GM19328 (cell line): Measurements from ENCODE around the gene GDPD3.

Source experiments
- ATAC-seq: cut with Tn5 transposase; IDR thresholded peaks from one replicate; pipeline ENCODE4 v1.9.1; 2021; ENCODE audit warnings: mild to moderate bottlenecking, moderate library complexity; ENCODE audit not compliant: unreplicated experiment

The GDPD3 gene, protein sequence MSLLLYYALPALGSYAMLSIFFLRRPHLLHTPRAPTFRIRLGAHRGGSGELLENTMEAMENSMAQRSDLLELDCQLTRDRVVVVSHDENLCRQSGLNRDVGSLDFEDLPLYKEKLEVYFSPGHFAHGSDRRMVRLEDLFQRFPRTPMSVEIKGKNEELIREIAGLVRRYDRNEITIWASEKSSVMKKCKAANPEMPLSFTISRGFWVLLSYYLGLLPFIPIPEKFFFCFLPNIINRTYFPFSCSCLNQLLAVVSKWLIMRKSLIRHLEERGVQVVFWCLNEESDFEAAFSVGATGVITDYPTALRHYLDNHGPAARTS

DNA sequence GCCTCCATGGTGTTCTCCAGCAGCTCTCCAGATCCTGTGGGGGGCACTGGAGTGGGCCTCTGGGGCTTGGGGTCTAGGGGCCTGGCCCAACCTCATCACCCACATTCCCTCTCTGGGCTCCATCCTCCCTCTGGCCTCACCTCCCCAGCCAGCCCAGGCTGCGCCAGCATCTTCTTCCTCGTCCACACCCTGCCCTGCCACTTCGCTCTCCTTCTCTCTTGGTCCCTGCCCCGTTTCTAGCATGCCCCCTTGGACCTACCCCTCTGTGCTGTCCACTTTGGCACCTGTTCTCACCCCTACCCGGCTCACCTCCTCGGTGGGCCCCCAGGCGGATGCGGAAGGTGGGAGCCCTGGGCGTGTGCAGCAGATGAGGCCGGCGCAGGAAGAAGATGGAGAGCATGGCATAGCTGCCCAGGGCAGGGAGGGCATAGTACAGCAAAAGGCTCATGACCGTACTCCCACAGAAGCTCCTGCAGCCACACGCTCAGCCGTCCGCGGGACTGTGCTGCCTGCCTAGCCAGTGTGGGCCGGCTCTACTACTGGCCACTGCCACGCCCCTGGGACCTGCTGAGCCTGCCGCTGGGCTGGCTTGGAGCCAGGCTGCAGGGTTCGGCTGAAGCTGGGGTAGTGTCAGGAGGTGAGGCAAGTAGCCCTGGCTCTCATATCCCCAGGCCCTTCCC is at the start of gene GDPD3:
Gene GDPD3 (minus strand): TSS at position 507 of the 680 bp plus-strand sequence. CDS start 59 bp downstream, at position 448.
- no peak for ATAC-seq

DNA sequence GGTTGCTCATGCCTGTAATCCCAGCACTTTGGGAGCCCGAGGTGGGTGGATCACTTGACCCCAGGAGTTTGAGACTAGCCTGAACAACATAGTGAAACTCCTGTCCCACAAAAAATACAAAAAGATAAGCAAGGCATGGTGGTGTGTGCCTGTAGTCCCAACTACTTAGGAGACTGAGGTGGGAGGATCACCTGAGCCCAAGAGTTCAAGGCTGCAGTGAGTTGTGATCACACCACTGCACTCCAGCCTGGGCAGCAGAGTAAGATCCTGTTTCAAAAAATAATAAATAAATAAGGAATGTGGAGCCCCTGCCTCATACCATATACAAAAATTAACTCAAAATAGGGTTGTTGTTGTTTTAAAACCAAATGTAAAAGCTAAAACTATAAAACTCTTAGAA is 43.9 kb upstream of the GDPD3 start:
- no peak for ATAC-seq

DNA sequence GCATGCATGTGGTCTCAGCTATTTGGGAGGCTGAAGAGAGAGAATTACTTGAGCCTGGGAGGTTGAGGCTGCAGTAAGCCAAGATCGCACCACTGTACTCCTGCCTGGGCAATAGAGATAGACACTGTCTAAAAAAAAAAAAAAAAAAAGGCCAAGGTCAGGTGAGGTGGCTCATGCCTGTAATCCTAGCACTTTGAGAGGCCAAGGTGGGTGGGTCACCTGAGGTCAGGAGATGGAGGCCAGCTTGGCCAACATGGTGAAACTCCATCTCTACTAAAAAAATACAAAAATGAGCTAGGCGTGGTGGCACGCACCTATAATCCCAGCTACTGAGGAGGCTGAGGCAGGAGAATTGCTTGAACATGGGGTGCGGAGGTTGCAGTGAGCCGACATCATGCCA is 41.9 kb upstream of the GDPD3 start:
- ATAC-seq = no peak

DNA sequence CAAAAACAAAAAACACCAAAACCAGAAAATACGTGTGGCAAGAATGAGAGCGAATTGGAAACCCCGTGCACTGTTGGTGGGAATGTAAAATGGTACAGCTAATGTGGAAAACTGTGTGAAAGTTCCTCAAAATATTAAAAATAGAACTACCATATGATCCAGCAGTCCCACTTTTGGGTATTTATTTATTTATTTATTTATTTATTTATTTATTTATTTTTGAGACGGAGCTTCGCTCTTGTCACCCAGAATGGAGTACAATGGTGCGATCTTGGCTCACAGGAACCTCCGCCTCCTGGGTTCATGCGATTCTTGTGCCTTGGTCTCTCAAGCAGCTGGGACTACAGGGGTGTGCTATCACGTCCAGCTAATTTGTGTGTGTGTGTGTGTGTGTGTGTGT is 39.2 kb upstream of the GDPD3 start:
- ATAC-seq = no peak

DNA sequence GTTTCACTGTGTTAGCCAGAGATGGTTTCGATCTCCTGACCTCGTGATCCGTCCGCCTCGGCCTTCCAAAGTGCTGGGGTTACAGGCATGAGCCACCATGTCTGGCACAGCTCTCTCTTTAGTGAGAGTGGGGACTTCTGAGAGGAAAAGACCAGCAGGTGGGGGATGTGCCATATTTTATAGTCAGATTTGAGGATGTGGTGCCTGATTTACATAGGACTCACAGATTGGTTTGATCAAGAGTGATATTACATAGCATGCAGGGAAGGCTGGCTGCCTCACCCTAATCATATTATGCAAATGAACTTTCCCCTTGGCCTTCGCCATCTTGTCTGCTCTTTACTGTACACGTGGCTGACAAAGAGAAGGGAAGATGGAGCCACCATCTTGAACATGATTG is 37.8 kb upstream of the GDPD3 start:
- ATAC-seq = no peak

DNA sequence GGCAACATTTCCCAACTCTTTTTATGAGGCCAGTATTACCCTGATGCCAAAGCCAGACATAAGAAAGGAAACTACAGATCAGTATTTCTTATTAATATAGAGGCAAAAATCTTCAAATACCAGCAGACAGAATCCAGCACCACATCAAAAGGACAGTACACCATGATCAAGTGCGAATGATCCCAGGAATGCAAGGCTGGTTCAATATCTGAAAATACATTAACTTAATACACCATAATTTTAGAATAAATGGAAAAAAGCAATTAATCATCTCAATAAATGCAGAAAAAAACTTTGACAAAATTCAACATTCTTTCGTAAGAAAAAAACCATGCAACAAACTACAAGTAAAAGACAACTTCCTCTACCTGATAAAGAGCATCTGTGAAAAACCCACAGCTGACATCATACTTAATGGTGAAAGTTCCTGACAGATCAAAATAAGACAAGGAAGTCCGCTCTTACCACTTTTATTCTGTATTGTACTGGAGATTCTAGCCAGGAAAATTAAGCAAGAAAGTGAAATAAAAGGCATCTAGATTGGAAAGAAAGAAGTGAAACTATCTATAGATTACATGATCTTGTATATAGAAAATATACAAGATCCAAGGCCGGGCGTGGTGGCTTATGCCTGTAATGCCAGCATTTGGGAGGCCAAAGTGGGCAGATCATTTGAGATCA is 36.1 kb upstream of the GDPD3 start:
- no peak for ATAC-seq

DNA sequence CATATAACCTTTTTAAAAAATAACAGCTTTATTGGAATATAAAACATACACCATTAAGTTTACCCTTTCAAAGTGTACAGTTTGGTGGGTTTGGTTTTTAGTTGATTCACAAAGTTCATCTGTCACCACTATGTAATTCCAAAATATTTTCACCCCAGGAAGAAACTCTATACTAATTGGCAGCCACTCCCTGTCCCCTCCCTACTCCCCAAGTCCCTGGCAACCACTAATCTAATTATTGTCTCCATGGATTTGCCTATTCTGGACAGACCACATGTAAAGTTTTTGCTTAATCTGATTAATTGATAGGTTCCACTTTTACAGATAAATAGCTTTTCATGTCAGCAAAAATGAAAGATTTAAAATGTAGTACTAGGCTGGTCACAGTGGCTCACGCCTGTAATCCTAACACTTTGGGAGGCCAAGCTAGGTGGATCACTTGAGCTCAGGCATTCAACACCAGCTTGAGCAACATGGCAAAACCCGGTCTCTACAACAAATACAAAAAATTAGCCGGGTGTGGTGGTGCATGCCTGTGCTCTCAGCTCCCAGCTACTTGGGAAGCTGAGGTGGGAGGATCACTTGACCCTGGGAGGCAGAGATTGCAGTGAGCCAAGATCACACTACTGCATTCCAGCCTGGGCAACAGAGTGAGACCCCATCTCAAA is 34.6 kb upstream of the GDPD3 start:
- no peak for ATAC-seq

DNA sequence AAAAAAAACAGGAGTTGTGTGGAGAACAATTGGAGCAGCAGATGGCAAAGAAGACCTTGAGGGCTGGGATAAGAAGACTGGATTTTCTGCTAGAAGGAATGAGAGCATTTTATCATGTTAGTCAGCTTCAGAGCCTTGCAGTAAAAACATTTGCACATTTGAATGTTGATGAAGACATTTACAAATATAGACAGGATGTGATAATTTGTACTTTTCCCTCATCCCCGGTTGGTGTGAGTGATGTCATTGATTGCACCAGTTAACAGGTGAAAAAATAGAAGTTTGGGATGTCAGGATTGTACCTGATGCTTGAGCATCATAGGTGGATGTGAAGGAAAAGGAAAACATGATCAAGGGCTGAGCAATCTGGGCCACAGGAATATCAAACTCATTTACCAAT is 32.3 kb upstream of the GDPD3 start:
- no peak for ATAC-seq

DNA sequence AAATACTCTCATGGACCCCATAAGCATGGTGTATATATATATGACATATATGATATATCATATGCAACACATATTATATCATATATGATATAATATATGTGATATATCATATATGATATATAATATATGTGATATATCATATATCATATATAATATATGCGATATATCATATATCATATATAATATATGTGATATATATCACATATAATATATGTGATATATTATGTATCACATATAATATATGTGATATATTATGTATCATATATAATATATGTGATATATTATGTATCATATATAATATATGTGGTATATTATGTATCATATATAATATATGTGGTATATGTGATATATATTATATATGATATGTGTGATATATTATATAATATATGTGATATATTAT is 31.6 kb upstream of the GDPD3 start:
- ATAC-seq = no peak

DNA sequence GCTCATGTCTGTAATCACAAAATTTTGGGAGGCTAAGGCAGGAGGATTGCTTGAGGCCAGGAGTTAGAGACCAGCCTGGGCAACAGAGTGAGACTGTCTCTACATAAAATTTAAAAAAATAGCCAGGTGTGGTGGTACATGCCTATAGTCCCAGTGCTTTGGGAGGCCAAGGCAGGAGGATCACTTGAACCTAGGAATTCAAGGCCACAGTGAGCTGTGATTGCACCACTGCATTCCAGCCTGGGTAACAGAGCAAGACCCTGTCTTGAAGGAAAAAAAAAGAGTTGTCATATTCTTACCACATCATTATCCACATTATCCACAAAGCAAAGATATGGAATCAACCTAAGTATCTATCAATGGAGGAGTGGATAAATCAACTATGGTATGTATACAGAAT is 30.7 kb upstream of the GDPD3 start:
- ATAC-seq = no peak

DNA sequence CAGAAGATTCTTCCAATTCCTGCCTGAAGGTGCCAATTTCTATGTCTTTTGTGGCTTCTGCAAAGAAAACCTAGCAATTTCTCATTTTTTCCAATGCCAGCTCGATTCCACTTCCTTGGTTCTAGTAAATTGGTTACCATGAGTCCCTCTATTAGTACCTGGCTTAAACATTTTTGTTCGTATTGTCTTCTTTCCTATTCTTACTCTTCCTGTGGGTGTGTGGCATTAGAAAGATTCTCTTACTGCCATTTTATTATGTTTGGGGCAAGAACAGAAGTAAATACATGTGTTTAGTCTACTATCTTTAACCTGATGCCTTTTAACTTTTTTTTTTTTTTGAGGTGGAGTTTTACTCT is 30.0 kb upstream of the GDPD3 start:
- no peak for ATAC-seq

DNA sequence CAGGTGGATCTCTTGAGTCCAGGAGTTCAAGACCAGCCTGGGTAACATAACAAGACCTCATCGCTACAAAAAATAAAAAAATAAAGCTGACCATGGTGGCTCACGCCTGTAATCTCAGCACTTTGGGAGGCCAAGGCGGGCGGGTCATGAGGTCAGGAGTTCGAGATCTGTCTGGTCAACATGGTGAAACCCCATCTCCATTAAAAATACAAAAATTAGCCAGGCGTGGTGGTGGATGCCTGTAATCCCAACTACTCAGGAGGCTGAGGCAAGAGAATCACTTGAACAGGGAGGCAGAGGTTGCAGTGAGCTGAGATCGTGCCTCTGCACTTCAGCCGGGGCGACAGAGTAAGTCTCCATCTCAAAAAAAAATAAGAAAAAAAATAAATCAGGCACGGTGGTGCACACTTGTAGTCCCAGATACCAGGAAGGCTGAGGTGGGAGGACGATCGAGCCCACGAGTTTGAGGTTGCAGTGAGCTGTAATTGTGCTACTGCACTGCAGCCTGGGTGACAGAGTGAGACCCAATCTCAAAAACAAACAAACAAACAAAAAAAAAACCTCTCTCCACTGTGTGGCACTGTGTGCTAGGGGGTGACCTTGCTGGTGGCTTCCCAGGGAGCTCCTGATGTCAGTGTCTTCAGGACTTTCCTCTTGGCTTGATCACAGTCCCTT is 29.5 kb upstream of the GDPD3 start:
- ATAC-seq = no peak

DNA sequence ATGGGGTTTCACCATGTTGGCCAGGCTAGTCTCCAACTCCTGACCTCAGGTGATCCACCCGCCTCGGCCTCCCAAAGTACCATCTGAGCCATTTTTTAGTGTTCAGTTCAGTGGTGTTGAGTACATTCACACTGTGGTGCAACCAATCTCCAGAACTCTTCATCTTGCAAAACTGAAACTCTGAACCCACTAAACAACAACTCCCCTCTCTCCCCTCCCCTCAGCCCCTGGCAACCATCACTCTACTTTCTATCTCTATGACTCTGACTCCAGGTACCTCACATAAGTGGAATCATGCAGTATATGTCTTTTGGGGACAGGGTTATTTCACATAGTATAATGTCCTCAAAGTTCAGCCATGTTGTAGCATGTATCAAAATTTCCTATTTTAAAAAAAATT is 28.4 kb upstream of the GDPD3 start:
- ATAC-seq = no peak

DNA sequence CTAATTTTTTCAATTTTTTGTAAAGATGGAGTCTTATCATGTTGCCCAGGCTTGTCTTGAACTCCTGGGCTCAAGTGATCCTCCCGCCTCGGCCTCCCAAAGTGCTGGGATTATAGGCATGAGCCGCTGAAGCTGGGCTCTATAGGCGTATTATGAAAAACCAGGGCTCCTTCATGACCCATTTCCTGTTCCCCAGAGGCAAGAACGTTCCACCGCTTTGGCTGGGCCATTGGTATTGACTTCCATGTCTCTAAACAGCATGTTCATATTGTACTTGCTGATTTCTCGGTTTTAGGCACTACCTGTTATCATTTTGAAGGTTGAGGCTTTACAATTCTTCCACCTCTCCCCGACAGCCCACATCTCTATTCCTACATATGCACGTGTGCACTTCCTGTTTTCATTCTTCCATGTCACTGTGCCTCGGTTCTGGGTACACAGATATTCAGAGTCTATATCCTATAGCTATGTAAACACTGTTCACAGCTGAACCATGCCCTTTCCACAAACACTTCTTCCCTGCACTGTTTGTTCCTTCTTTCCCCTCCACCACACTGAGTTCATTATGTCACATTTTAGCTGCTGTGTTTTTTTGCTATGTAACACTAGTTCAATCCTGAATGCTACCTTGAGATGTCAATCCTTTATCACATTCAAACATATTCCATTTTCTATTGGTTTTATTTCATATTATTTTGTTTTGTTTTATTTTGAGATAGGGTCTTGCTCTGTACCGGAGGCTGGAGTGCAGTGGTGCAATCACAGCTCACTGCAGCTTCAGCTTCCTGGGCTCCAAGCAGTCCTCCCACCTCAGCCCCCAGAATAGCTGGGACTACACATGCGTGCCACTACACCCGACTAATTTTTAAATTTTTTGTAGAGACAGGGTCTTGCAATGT is 26.5 kb upstream of the GDPD3 start:
- ATAC-seq = no peak

DNA sequence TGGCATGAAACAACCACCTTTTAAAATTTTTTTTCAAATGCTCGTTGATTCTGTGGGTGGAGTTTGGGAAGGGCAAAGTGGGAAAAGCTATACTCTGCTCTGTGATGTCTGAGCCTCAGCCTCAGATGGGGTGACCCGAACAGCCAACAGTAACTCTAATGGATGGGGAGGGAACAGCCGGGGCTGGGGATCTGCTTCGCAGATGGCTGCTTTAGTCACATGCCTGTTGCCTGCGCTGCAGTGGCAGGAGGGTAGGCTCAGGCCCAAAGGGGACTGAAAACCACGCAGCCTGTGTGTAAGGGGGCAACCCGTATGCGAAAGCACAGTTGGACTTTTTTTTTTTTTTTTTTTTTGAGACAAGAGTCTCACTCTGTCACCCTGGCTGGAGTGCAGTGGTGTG is 24.6 kb upstream of the GDPD3 start:
- no peak for ATAC-seq

DNA sequence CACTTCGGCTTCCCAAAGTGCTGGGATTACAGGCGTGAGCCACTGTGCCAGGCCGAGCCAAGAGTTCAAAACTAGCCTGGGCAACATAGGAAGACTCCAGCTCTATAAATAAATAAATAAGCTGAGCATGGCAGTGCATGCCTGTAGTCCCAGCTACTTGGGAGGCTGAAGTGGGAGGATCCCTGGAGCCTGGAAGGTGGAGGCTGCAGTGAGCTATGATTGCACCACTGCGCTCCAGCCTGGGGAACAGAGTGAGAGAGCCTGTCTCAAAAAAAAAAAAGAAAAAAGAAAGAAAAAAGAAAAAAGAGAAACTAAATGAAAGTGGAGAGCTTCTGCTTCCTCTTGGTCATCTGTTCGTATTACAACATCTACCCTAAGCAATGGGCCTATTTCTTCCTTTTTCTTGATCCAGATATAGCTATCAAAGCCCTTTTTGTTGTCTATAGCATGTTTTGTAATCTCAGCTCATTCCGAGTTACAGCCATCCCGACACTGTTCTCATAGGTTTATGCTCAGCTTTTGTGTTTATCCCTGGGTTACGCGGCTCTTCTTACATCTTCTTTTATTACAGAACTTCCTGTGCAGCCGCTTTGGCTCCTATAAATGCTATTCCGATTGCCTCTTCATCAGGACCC is 23.8 kb upstream of the GDPD3 start:
- no peak for ATAC-seq

DNA sequence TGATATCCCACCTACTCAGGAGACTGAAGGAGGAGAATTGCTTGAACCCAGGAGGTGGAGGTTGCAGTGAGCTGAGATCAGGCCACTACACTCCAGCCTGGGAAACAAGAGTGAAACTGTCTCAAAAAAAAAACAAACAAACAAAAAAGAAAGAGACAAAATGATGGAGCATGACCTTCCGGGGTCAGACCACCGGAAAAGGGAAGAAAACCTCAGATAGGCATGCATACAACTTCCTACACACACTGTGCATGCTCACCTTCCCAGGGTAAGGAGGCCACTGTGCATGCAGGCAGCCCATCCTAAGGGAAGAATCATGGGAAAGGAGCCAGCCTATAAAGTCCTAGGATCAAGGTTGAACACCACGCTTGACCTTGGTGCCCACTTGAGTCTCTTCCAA is 19.3 kb upstream of the GDPD3 start:
- no peak for ATAC-seq

DNA sequence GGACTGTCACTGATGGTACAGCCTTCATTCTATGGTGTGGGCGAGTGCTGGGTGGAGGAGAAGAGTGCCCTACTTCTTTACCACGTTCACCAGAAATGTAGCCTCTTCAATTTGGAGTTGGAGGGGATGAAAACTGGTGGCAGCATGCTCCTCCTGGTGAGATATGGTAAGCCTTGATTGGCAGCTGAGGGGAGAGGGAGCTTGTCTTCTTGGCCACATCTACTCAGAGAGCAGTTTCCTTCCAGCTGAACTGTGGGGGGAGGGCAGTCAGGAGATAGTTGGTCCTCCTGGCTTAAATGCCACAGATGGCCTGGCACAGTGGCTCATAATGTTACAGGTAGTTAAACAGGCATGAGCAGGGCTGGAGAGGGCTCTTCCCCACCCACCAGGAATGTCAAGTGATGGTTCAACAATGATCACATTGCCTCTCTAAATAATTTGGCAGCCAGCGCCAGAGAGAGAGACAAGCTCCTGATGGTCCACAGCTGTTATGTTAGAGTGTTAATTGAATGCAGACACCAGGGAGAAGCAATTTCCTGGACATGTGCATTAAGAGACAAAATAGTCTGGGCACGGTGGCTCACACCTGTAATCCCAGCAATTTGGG is 18.6 kb upstream of the GDPD3 start:
- no peak for ATAC-seq

DNA sequence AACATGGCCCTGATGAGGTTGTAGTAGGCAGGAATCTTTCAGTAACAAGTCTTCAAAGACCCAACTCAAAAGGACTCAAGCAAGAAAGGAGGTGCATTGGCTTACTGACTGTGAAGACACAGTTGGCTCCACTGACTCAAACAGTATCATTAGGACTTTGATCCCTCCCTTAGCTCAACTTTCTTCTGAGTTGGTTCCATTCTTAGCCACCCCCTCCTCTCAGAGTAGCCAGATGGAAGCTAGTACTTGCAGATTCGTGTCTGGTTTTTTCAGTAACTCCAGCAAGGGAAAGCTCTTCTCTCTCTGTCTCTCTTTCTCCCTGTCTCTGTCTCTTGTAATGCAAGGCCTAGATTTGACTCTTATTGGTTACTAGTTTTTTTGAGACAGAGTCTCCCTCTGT is 14.7 kb upstream of the GDPD3 start:
- no peak for ATAC-seq
